GM21423 (cell line): ENCODE measurements around the gene GPR65.
"Not testable (repeated sequence)": the region's sequence is repeated elsewhere in the genome, so short reads cannot be mapped to it uniquely, and the experiment has no call there.

Source experiments
- ATAC-seq: cut with Tn5 transposase; IDR thresholded peaks from one replicate; pipeline ENCODE4 v1.9.1; 2021; ENCODE audit warnings: mild to moderate bottlenecking, moderate library complexity; ENCODE audit not compliant: unreplicated experiment

Gene GPR65

DNA sequence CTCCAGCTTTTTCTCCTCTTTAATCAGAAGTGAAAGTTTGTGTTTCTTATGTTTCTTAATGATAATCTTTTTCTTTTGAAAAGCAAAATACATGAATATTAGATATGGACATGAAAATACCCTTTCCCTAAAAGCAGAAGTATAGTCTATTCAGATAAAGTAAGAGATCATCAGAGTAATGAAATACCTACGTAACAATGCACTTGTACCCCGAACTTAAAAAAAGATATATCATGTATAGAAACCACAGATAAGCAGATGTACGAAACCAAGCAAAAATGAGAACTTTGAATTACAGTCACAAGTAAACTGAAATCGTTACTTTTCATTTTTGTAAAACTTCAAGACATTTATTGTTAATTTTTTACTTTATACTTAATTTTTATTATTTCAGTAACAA, 1.5 kb upstream of the GPR65 start:
- ATAC-seq = no peak

GRCh38 chr14:88004506-88005036, 364 bp upstream of the GPR65 start:
- no peak for ATAC-seq

DNA sequence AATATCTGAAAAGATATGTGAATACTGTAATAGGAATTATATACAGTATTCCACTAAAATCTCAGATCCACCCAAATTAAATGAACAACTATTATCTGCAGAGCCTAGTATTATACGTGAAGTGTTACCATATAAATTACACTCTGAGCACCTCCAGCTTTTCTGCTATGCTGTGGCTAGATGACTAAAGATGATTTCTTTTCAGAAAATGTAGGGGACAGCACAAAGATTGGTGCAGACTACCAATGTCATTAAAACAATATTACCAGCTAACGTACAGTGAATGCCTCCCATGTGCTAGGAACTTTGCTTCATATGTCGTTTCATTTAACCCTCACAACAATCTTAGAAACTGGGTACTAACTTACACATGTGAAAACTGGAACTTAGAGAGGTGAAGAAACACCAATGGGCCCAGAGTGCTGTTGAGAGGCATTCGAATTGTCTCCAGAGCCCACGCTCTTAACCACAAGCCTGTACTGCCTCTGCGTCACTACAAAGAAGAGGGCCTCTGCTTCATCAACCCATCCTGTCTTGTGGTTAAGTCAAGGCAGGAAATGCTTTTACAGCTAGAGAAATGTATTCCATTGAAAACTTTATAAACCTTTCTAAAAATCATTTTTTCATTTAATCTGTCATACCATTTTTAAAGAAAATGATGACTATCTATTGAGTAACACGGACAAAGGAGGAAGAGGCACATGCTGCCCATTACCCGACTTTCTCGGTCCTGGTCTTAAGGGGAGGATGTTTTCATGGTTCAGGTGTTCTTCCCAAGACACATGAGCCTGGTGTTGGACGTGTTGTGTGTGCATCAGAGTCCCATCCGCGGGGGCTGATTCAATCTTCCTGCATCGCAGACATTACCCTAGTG, 1.3 kb downstream of the GPR65 start:
- peak; percentile 87 for ATAC-seq

- no peak for ATAC-seq
Measured at GRCh38 chr14:88007608-88008007, 2.7 kb downstream of the GPR65 start.

DNA sequence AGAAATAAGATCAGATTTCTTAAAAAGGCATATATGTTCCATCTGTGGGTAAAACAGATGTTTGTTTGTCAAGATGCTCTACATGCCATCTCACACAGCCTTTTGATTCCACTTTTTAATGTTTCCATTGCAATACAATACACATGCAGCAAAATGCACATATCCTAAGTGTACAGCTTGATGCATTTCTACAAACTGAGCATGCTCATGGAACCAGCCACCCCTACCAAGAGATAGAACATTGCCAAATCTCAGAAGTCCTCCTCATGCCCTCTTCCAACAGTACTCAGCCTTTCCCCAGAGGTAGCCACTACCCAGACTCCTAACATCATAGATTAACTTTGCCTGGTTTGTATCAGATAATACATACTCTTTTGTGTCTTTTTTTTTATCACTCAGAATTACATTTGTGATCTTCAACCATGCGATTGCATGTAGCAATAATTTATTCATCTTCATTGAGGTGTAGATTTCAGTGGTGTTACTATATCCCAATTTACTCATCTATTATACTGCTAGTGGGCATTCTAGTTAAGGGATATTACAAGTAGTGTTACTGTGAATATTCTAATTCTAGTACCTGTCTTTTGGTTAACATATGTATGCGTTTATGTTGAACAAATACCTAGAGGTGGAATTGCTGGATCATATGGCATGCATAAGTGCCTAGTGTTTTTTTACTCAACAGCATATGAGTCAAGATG, 3.3 kb downstream of the GPR65 start:
- ATAC-seq = no peak

GRCh38 chr14:88009486-88009885, 4.6 kb downstream of the GPR65 start:
- ATAC-seq = no peak

GRCh38 chr14:88010331-88010730, 5.4 kb downstream of the GPR65 start:
- ATAC-seq = no peak

DNA sequence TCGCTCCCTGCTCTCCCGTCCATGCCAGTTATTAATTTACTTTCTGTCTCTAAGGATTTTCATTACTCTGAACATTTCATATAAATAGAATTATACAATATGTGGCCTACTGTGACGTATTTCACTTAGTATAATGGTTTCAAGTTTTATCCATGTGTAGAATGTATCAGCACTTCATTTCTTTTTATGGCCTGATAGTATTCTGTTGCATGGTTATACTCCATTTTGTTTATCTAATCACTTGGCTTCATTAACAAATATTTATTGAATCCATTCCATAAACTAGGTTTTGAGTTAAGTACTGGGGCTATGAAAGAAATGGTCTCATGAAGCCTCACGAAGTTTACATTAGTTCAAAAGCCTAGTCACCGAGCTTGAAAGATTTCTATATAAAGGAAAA, 7.6 kb downstream of the GPR65 start:
- ATAC-seq = no peak

GRCh38 chr14:88013750-88014349, 8.9 kb downstream of the GPR65 start:
- peak; percentile 97 for ATAC-seq

DNA sequence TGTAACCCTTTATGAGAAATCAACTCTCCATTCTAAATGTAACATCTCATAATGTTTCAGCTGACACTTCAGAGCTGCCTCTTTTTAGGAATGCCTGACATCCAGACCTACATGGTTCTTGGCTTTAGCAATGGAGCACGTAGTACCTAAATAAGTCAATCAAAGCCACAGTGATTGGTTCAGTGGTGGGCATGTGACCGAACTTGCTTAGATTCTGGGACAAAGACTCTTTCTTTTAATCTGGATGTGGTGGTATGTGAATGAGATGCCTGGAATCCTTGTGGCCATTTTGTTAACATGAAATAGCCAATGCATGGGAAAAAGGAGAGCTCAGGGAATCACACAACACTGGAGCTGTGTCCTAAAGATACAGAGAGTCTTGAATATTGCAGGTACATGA, 11.8 kb downstream of the GPR65 start:
- ATAC-seq = no peak

DNA sequence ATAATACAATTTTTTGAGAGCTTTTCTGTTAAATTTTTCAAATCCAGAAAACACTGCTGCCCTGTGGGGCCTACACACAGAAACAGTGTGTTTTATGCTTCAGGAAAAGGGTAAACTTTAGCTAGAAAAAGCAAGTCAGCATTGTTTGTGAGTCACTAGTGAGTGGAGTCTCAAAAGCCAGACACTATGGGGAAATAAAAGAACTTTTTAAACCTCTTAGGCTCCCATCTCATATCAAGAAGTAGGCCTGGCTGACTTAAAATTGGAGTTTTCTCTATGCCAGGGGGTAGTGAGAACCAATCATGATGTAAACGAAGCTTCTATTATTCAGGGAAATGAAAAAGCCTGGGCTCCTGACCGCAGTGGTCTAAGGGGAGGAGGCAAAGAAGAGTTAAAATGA, 12.6 kb downstream of the GPR65 start:
- no peak for ATAC-seq

DNA sequence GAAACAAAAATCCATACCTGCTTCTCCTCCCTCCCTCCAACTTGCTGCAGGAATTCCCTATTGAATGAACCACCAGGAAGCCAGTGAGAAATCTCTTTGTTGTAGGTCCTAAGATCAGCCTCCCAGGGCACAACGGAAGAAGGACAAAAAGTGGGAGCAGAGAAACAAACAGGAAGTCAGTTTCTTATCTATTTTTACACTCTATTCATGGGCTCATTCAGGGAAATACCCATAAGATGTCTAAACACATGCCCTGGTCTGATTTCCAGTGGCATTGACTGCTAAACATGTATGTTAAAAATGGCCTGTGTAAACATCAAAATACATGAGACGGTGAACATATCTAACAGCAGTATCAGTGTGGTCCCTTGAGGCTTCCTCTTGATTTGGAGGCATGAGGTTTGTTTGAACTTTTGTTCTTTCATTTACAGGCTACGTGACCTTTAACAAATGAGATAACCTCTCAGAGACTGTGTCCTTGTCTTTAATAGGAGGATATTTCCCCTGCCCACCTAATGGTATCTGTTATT, 18.8 kb downstream of the GPR65 start:
- ATAC-seq = no peak

DNA sequence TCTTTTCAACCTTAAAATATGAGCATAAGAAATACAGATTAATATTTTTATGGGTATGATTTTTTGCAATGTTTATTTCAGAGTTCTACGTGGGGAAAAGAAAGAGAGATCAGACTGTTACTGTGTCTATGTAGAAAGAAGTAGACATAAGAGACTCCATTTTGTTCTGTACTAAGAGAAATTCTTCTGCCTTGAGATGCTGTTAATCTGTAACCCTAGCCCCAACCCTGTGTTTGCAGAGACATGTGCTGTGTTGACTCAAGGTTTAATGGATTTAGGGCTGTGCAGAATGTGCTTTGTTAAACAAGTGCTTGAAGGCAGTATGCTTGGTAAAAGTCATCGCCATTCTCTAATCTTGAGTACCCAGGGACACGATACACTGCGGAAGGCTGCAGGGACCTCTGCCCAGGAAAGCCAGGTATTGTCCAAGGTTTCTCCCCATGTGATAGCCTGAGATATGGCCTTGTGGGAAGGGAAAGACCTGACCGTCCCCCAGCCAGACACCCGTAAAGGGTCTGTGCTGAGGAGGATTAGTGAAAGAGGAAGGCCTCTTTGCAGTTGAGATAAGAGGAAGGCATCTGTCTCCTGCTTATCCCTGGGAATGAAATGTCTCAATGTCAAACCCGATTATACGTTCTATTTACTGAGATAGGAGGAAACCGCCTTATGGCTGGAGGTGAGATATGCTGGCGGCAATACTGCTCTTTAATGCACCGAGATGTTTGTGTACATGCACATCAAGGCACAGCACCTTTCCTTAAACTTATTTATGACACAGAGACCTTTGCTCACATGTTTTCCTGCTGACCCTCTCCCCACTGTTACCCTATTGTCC, 19.5 kb downstream of the GPR65 start:
- not testable (repeated sequence) for ATAC-seq

DNA sequence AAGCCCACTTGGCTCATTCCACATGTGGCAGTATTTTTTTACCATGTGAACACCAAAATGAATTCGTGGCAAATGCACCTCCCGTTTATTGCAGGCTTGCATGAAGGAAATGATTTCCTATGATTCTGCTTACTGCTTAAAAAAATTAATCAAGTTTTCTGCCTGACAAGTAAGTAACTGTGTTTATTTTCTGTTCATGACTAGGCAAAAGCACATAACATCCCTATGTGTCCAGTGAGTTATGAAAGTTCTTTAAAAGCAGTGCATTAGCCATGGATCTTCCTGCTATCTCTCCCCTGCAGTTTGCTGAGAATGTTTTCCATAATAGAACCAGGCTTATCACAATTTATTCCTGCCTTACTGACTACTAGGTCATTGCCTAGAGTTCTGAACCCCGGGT, 20.4 kb downstream of the GPR65 start:
- ATAC-seq = no peak

DNA sequence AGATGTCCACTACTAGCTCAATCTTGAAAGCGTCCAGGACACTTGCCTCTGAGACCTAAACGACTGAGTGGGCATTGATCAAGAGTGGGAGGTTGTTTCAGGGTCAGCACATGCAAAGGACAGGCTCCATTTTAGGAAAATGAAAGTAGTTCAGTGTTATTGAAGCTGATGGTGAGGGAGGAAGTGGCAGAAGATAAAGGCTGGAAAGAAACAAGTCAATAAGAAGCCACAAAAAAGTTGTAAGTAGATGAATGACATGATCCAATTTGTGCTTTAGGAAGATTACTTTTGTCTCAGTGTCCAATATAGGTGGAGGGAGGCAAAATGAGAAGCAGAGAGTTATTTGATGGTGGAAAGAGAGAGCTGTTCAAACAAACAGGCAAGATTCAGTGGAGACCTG, 22.0 kb downstream of the GPR65 start:
- ATAC-seq = no peak

- no peak for ATAC-seq
Measured at GRCh38 chr14:88029500-88029899, 24.6 kb downstream of the GPR65 start.

DNA sequence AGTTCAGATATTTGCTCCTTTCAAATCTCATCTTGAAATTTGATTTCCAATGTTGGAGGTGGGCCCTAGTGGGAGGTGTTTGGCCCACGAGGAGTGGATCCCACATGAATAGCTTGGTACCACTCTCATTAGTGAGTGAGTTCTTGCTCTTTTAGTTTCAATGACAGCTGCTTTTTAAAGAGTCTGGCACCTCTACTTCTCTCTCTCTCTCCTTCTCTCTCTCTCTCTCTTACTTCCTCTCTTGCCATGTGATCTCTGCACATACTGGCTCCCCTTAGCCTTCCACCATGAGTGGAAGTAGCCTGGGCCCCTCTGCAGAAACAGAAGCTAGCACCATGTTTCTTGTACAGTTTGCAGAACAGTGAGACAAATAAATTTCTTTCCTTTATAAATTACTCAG, 25.1 kb downstream of the GPR65 start:
- no peak for ATAC-seq

- ATAC-seq = no peak
Measured at GRCh38 chr14:88030892-88031291, 26.0 kb downstream of the GPR65 start.

GRCh38 chr14:88032373-88032772, 27.4 kb downstream of the GPR65 start:
- ATAC-seq = no peak

GRCh38 chr14:88034076-88034475, 29.1 kb downstream of the GPR65 start:
- ATAC-seq = no peak

- ATAC-seq = no peak
Measured at GRCh38 chr14:88036422-88036821, 31.5 kb downstream of the GPR65 start.
